NB4 (cell line): ENCODE measurements around the gene MAG.

Experiments used
- DNase-seq: peaks from one replicate; pipeline ENCODE4 v3.0.0; 2010; ENCODE audit warnings: low read depth
- H3K4me3 ChIP-seq: one replicate; pipeline ENCODE4 v1.5.1; 2011; ENCODE audit warnings: mild to moderate bottlenecking, low read depth, low read length, moderate library complexity
- CTCF ChIP-seq: IDR thresholded peaks from one replicate; pipeline ENCODE4 v1.5.1; 2012; ENCODE audit warnings: low read depth, low read length
- MAX ChIP-seq: IDR thresholded peaks from 2 replicates; pipeline ENCODE4 v1.6.1; 2011; ENCODE audit warnings: low read depth, low read length
- MYC ChIP-seq: IDR thresholded peaks from 2 replicates; pipeline ENCODE4 v1.6.1; 2011; ENCODE audit warnings: low read depth, low read length
- POLR2A ChIP-seq: IDR thresholded peaks from 2 replicates; pipeline ENCODE4 v1.6.1; 2011; ENCODE audit warnings: mild to moderate bottlenecking; ENCODE audit not compliant: insufficient read length; ENCODE audit errors: extremely low read depth

Gene MAG

DNA sequence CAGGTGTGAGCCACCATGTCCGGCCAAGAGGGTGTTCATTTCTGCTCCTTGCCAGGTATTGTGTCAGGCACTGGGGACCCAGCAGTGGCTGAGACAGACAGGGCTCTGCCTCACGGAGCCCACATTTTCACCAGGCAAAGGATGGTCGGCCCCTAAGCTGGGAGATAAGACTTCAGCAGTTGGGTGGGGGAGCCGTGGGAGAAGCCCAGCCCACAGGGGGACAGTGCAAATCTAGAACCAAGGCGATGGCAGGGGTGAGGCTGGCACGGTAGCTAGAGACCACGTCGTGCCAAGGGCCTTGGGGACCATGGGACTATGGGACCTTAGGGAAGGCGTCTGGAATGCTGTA, 34.9 kb upstream of the MAG start:
- no peak overlapping the region for H3K4me3 ChIP-seq
- DNase-seq, result no peak
- TF ChIP-seq POLR2A (no peak), MYC (no peak), MAX (no peak), CTCF (no peak)

DNA sequence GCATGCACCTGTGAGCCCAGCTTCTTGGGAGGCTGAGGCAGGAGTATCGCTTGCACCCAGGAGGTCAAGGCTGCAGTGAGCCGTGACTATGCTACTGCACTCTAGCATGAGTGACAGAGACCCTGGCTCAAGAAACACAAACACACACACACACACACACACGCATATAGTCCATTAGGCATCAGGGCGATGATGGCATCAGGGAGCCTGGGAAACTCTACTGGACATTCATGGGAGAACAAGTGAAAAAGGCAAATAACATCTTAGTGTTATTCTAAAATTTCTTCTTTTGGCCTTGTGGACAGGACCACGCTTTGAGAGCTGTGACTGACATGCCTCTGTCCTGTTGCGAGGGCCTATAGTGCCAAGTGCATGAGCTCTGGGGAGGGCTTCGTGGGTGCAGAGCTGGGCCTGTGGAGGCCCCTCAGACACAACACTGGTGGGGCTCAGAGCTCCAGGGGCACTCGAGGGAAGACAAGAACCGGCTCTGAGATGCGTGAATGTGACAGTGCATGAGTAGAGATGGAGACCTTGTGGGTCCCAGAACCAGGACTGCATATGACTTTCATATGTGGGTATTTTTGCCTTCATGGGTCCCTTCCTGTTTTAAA, 31.2 kb upstream of the MAG start:
- H3K4me3 ChIP-seq, result no peak overlapping the region
- no peak for DNase-seq
- TF ChIP-seq MYC (no peak), MAX (no peak), POLR2A (no peak), CTCF (no peak)

GRCh38 chr19:35261356-35262100, 30.4 kb upstream of the MAG start:
- no peak overlapping the region for H3K4me3 ChIP-seq
- DNase-seq, result no peak
- TF ChIP-seq MAX (no peak), POLR2A (no peak), CTCF (no peak), MYC (no peak)

DNA sequence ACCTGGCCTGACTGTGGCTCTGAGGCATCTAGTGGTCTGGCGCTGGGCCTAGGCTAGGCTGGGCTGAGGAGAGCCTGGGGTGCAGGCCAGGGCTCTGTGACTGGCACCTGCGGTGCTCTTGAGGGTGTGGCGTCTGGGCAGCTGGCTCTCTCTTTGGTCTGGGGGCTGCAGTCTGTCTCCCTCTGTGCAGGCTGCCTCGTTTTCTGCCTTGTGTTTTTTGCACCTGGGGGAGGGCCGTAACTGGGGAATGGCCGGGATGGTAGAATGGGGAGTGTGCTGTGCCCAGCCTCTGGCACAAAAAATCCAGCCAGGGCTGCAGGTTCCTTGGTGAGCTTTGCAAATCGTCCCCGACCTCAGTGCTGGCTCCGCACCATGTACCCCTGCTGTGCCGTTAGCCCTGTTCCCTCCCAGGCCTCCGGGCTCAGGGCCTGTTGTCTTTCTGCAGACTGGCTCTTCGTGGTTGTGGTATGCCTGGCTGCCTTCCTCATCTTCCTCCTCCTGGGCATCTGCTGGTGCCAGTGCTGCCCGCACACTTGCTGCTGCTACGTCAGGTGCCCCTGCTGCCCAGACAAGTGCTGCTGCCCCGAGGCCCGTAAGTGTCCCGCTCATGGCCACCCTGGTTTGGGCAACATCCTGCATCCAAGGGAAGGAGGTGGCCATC, 29.7 kb upstream of the MAG start:
- TF ChIP-seq CTCF (no peak), MAX (no peak), MYC (no peak), POLR2A (no peak)
- no peak overlapping the region for H3K4me3 ChIP-seq
- no peak for DNase-seq

DNA sequence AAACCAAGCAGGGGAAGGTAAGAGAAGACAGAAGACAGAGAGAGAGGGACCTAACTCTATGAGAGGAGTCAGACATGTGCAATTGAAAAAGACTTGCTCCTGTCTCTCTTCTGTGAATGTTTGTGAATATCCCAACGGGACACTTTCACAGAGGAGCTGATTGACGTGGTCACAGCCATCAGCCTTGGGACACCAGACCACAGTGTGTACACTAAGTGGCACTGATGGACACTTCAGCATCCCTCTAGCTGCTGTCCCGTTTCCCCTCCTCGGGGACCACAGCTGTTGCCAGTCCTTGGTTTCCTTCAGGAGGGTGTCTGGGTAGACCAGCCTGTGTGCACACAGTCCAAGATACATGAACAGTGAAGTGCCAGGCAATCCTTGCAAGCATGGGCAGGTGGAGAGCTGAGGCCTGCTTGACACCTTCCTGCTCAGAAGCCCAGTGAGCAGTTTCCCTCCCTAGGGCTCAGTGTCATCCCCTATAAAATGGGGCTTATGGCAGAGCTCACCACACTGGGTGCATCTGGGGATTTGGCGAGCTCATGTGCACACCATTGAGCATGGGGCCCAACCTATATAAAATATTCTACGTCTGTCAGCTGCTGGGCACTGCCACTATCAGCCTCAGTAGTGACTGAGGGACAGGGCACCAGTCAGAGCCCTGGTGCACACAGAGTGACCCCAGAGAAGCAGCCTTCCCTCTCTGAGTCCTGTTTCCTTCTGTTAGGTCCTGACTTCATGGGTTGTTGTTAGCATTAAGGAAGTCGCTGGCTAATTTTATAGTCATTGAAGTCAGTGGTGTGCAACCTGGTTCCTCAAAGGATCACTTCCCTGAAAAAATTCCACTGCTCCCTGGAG, 27.5 kb upstream of the MAG start:
- TF ChIP-seq POLR2A, result no peak
- TF ChIP-seq CTCF, result no peak
- TF ChIP-seq MAX, result no peak
- DNase-seq, result no peak
- H3K4me3 ChIP-seq, result no peak overlapping the region
